ENCODE measurements around the gene ARID3B. TPM values are rescaled to one million over a fixed set of nuclear protein-coding genes. Genes with fewer than 3 reads are reported as not detected.

The ARID3B gene, protein sequence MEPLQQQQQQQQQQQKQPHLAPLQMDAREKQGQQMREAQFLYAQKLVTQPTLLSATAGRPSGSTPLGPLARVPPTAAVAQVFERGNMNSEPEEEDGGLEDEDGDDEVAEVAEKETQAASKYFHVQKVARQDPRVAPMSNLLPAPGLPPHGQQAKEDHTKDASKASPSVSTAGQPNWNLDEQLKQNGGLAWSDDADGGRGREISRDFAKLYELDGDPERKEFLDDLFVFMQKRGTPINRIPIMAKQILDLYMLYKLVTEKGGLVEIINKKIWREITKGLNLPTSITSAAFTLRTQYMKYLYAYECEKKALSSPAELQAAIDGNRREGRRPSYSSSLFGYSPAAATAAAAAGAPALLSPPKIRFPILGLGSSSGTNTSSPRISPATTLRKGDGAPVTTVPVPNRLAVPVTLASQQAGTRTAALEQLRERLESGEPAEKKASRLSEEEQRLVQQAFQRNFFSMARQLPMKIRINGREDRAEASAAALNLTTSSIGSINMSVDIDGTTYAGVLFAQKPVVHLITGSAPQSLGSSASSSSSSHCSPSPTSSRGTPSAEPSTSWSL
- total RNA-seq, result 2.2 and 2.9 TPM in 2 replicates

DNA sequence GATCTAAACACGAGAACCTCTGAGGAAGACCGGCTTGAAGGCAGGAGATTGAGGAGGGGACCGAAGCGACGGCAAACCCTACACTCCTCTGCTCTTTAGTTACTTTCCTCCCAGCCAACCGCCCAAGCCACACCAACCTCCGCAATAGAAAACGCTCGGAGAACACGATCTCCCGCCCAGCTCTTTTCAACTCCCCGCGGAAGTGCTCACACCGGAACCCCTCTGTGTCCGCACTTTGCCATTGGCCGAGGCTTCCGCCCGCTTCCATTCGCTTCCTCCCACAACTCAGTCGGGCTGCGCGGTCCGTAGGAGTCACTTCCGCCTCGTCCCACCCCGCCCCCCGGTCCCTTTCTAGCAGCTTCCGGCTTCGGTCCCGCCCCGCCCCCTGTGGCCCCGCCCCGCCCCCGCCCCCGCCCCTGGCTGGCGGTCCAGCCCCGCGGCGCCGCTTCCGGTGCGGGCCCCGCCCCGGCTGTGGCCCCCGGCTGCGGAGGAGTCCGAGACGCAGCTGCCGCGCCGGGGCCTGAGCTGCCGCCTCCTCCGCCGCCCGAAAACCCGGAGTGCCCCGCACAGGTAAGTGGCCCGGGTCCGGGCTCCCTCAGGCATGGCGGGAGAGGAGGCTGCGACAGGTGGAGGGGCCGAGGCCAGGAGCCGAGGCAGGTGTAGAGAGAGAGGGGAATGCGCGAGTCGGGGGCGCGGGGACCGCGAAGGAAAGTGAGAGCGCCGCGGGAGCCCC, at the start of gene ARID3B:
ARID3B (plus strand) TSS at position 460 of the 733 bp plus-strand sequence. CDS start 2,717 bp downstream, outside the sequence.

DNA sequence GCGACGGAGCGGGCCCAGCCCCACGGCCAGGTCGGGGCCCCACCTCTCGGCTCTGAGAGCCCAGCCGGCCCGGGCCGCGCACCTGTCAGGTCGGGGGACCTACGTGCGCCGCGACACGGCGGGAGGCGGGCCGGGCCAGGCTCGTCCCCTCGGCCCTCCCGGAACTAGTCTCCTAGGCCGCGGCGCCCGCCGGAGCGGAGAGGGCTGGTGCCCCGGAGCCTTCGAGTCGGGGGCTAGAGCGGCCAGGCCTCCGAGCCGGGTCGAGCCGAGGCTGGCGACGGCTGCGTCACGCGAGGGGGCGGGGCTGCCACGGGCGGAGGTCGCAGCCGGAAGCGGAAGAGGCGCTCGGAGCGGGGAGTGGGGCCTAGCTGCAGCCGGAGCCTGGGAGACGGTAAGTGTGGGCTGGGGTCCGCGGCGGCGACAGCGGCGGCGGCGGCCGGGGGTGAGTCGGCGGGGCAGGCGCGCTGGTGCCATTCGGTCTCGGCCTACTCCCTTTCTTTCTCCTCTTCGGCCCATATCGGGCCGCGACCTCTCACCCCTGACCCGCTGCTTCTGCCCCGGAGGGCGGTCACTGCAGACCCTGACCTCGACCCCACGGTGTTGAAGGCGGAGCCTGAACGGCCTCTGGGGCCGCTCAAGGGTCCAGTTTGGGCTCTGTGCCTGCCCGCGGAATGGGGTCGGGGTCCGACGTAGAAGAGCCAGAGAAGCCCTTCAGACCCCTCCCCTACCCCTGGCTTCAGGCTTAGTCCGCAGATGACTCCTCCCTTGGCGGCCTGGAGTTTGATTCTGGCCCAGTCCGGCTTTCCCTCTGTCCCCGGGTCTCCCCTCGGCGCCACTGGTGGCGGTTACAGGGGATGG, 74.7 kb downstream of the ARID3B start, which contains the start of gene CLK3:
CLK3 (plus strand) TSS at position 329 of the 858 bp plus-strand sequence. CDS start 3,361 bp downstream, outside the sequence.

Other genes with a start within 250 kb of the ARID3B start
- not detected in 2 replicates for gene CYP11A1, start 173.6 kb upstream of the ARID3B start, total RNA-seq
- gene SEMA7A, start 107.3 kb upstream of the ARID3B start, total RNA-seq, result 0.54 and 0.60 TPM in 2 replicates
- gene UBL7, start 80.1 kb upstream of the ARID3B start, total RNA-seq, result 24.7 and 29.8 TPM in 2 replicates
- gene CLK3, start 74.6 kb downstream of the ARID3B start, total RNA-seq, result 45.5 and 48.5 TPM in 2 replicates
- 17.9 and 19.4 TPM in 2 replicates for gene EDC3, start 154.8 kb downstream of the ARID3B start, total RNA-seq
- 47.1 and 65.0 TPM in 2 replicates for gene CYP1A1, start 184.3 kb downstream of the ARID3B start, total RNA-seq
- gene CYP1A2, start 207.6 kb downstream of the ARID3B start, total RNA-seq, result not detected in 2 replicates
- gene CSK, start 240.9 kb downstream of the ARID3B start, total RNA-seq, result 21.7 and 30.5 TPM in 2 replicates

Data from dermis lymphatic vessel endothelial cell (primary cell).